Measurements from ENCODE around the gene ZBTB7C. TPM values are rescaled to one million over a fixed set of nuclear protein-coding genes. Genes with fewer than 3 reads are reported as not detected.

ZBTB7C gene
- total and polyA plus RNA-seq, 2 of the 4 experiments (the other 2 are of a cell fraction): not detected

- no peaks in the 10 kb centered on the region for H3K36me3 ChIP-seq (ENCODE audit: control insufficient read depth, insufficient read depth, low read length)
- H2AK9ac ChIP-seq (replicated peaks; ENCODE audit: low read depth, low read length, poor library complexity): no peak overlapping the region
- H2BK120ac ChIP-seq (ENCODE audit: low read depth, low read length): no peak overlapping the region
- H3K9me1 ChIP-seq (ENCODE audit: insufficient read depth, low read length): no peaks in the 10 kb centered on the region
- no CpG with 5 or more reads among the region's 2 CpGs for WGBS, 2 experiments (ENCODE audit: extremely low coverage in 2 of 2, insufficient read length in 1 of 2)
- H3K4me3 ChIP-seq (ENCODE audit: insufficient read depth, low read depth, low read length): no peak overlapping the region
- in situ Hi-C loops (cut with MboI; ENCODE audit: low sequenced_read_pairs): no loop called here
- ATAC-seq (ENCODE audit: low read depth) (no peak), DNase-seq (no peak)
- no peak overlapping the region for H3K23ac ChIP-seq (ENCODE audit: low read depth, low read length)
- intact Hi-C loops (cut with micrococcal nuclease): no loop called here
- no peak overlapping the region for H2AK5ac ChIP-seq (ENCODE audit: low read depth, low read length)
- H3K4ac ChIP-seq (ENCODE audit: low read depth, low read length): no peak overlapping the region
- H3K56ac ChIP-seq (ENCODE audit: extremely low read depth, insufficient read depth, low read length): no peak overlapping the region
- H3K18ac ChIP-seq (ENCODE audit: low read depth, low read length): no peak overlapping the region
- no peak overlapping the region for H3K14ac ChIP-seq (replicated peaks; ENCODE audit: low read depth, low read length)
- H2BK20ac ChIP-seq (ENCODE audit: low read depth, low read length): no peak overlapping the region
- H3K79me1 ChIP-seq (ENCODE audit: low read depth in 1 of 2, low read length in 2 of 2): no peaks in the 10 kb centered on the region
- H3K27me3 ChIP-seq (ENCODE audit: control insufficient read depth, insufficient read depth, low read length): no peaks in the 10 kb centered on the region; the same call in 1 of the 2 replicates
- H4K20me1 ChIP-seq (ENCODE audit: insufficient read depth, low read length): no peaks in the 10 kb centered on the region
- no peak overlapping the region for H2AFZ ChIP-seq (replicated peaks; ENCODE audit: low read length, poor library complexity)
- no peak overlapping the region for H4K8ac ChIP-seq (ENCODE audit: low read depth in 2 of 2, low read length in 2 of 2)
- POLR2A ChIA-PET (ENCODE audit: unreplicated experiment): no interaction called here
- H3K4me1 ChIP-seq (ENCODE audit: control insufficient read depth, insufficient read depth, low read length): no peaks in the 10 kb centered on the region
- no peak overlapping the region for H2BK15ac ChIP-seq (ENCODE audit: low read depth, low read length)
- H2BK5ac ChIP-seq (ENCODE audit: low read depth, low read length, poor library complexity, severe bottlenecking): no peak overlapping the region
- H3K4me2 ChIP-seq (ENCODE audit: low read depth, low read length): no peak overlapping the region
- H3K9ac ChIP-seq (ENCODE audit: low read depth, low read length): no peak overlapping the region
- H4K91ac ChIP-seq (ENCODE audit: insufficient read depth, low read depth, low read length): no peak overlapping the region
- no TSS peak for BruUV-seq (replicated peaks)
- TF ChIP-seq POLR2A (IDR thresholded peaks at IDR 0.05; ENCODE audit: low read depth, low read length) (no peak), MAFK (IDR thresholded peaks at IDR 0.05; ENCODE audit: low read depth, low read length) (no peak), FOS (IDR thresholded peaks at IDR 0.05; ENCODE audit: low read depth, low read length) (no peak), RAD21 (IDR thresholded peaks at IDR 0.05; ENCODE audit: low read length) (no peak), SMC3 (IDR thresholded peaks at IDR 0.05; ENCODE audit: low read depth, low read length) (no peak), CEBPB (IDR thresholded peaks at IDR 0.05; ENCODE audit: low read depth, low read length) (no peak), NFE2L2 (IDR thresholded peaks at IDR 0.05; ENCODE audit: low read depth, low read length) (no peak), RFX5 (IDR thresholded peaks at IDR 0.05; ENCODE audit: low read depth, low read length) (no peak), CTCF (conservative IDR thresholded peaks at IDR 0.05; ENCODE audit: low read depth, low read length) (no peak), BHLHE40 (IDR thresholded peaks at IDR 0.05; ENCODE audit: low read depth, low read length) (no peak), USF2 (IDR thresholded peaks at IDR 0.05; ENCODE audit: low read depth, low read length) (no peak), CHD1 (IDR thresholded peaks at IDR 0.05; ENCODE audit: low read depth, low read length) (no peak), MXI1 (IDR thresholded peaks at IDR 0.05; ENCODE audit: borderline replicate concordance, low read depth, low read length) (no peak), ELK1 (IDR thresholded peaks at IDR 0.05; ENCODE audit: borderline replicate concordance, low read depth, low read length) (no peak), MAZ (IDR thresholded peaks at IDR 0.05; ENCODE audit: borderline replicate concordance, low read depth, low read length) (no peak), RCOR1 (IDR thresholded peaks at IDR 0.05; ENCODE audit: insufficient replicate concordance, low read length) (no peak)
- dilution Hi-C loops (cut with HindIII; ENCODE audit: low sequenced_read_pairs, unreplicated experiment): no loop called here
- no peak overlapping the region for H3K27ac ChIP-seq (ENCODE audit: insufficient read depth, low read length)
- no peaks in the 10 kb centered on the region for H3K9me3 ChIP-seq (ENCODE audit: control insufficient read depth, insufficient read depth, low read length)
- H4K5ac ChIP-seq (ENCODE audit: low read depth, low read length): no peak overlapping the region
- CTCF ChIA-PET: no interaction called here
Measured at GRCh38 chr18:48260237-48260636, 148.9 kb downstream of the ZBTB7C start.
